ENCODE data around the gene ATP10B.

DNA sequence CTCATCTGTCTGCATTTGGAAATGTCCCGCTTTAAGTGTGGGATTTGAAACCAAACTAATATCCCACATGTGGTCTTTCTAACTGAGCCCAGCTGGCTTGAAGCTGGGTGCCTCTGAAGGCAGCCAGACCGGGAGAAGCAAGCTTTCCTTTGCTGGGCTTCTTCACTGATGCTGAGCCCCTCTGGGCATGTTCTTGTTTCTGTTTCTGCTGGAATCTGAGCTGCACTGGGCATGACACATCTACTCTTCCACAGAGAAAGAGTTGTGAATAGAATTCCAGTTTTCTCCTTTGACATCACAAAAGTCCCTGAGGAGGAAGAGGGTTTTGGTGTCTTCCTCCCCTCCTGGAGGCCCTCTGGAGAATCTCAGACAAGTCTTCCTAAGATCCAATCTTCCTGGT is 179.5 kb downstream of the ATP10B start:
- TF ChIP-seq, protein P1, sequence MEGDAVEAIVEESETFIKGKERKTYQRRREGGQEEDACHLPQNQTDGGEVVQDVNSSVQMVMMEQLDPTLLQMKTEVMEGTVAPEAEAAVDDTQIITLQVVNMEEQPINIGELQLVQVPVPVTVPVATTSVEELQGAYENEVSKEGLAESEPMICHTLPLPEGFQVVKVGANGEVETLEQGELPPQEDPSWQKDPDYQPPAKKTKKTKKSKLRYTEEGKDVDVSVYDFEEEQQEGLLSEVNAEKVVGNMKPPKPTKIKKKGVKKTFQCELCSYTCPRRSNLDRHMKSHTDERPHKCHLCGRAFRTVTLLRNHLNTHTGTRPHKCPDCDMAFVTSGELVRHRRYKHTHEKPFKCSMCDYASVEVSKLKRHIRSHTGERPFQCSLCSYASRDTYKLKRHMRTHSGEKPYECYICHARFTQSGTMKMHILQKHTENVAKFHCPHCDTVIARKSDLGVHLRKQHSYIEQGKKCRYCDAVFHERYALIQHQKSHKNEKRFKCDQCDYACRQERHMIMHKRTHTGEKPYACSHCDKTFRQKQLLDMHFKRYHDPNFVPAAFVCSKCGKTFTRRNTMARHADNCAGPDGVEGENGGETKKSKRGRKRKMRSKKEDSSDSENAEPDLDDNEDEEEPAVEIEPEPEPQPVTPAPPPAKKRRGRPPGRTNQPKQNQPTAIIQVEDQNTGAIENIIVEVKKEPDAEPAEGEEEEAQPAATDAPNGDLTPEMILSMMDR (IDR thresholded peaks at IDR 0.05): no peak
- TF ChIP-seq POLR2A (IDR thresholded peaks at IDR 0.05): no peak
